SW 1271 (cell line): ENCODE measurements around the gene TCAF2.
"Not testable (repeated sequence)": the region's sequence is repeated elsewhere in the genome, so short reads cannot be mapped to it uniquely, and the experiment has no call there.

Experiments
- DNase-seq, 2 experiments: peaks; one replicate each; lab custom pipeline; 2025; lab: John Stamatoyannopoulos, UW

The TCAF2 gene

GRCh38 chr7:143620646-143621045 is at the start of gene TCAF2:
TCAF2 (plus strand) TSS chr7:143620974.
- not testable (repeated sequence) for DNase-seq

DNA sequence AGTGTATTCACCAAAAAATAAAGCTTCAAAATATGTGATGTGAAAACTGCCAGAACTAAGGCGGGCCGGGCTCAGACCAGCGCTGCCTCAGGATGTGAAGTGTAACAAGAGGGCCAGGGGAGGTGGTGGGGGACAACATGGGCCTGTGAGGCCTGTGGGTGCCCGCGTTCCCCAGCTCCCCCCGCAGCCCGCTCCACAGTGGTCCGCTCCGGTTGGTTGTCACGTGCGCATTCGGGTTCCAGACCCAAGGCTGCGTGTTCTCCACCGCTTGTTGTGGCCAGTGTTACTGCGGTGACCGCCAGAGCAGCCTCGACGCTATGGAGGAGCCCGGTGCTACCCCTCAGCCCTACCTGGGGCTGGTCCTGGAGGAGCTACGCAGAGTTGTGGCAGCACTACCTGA is 49.3 kb upstream of the TCAF2 start, which contains the start of gene CTAGE15:
TSS of gene CTAGE15 (plus strand) at position 301 of the 400 bp plus-strand sequence. CDS start at position 318, 17 bp downstream.
- DNase-seq: not testable (repeated sequence)

DNA sequence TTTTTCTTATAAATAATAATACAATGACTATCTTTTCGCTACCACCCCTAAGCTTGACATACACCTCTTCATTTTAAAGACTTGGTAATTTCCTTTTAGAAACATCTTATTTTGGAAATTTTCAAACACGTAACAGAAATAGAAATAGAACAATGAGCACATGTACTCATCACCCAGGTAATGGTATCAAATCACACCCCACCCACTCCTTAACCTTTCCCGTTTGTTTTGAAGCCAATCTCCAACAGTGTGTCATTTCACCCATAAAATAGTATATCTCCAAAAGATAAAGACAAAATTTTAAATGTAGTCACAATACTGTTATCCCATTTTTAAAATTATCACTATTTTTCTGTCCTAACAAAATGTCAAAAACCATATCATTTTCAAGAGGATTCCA is 32.6 kb upstream of the TCAF2 start:
- DNase-seq: not testable (repeated sequence)

GRCh38 chr7:143589897-143590296 is 30.9 kb upstream of the TCAF2 start:
- not testable (repeated sequence) for DNase-seq

DNA sequence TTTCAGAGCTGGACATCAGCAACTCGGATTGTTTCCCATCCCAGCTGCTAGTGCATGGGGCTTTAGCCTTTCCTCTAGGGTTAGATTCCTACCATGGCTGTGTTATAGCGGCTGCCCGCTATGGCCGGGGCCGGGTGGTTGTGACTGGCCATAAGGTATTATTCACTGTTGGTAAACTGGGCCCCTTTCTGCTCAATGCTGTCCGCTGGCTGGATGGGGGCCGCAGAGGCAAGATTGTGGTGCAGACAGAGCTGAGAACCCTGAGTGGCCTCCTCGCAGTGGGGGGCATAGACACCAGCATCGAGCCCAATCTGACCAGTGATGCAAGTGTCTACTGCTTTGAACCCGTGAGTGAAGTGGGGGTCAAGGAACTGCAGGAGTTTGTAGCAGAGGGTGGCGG is 22.7 kb upstream of the TCAF2 start:
- not testable (repeated sequence) for DNase-seq

DNA sequence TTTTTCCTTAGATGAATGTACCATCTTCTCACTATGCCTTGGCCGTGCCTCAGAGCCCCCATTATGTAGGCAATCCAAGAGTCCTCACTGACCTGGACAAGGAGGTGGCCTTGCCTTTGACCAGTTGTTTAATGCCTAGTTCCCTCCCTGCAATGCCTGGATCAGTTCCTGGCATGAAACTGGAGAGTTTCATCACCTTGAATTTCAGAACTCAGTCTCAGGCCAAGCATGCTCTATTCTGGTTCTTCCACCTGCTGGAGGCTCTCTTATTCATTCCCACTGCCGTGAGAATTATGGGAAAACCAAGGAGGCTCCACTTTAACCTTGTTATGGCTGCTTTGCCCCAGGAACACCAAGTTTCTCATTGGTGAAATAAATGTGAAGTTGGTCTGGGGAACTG is 17.2 kb upstream of the TCAF2 start:
- DNase-seq: not testable (repeated sequence)

GRCh38 chr7:143606088-143606487 is 14.7 kb upstream of the TCAF2 start:
- DNase-seq: not testable (repeated sequence)

DNA sequence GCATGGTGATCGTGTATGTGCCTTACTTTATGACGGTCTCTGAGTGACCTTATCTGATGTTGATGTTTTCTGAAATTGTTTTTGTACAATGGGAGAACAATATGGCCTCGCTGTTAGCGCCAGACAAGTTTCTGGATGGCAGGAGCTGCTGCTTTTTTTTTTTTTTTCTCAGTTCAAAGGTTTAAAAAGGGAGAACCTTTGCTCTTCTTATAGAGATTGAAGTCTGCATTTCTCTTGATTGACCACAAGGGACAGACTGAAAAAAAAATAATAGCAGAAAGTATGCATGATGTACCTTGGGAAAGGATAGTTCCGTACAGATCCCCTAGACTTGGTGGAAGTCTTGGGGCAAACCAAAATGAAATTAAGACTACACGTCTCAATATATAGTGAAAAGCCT is 5.2 kb upstream of the TCAF2 start:
- not testable (repeated sequence) for DNase-seq

GRCh38 chr7:143617204-143617603 is 3.6 kb upstream of the TCAF2 start:
- DNase-seq: not testable (repeated sequence)

DNA sequence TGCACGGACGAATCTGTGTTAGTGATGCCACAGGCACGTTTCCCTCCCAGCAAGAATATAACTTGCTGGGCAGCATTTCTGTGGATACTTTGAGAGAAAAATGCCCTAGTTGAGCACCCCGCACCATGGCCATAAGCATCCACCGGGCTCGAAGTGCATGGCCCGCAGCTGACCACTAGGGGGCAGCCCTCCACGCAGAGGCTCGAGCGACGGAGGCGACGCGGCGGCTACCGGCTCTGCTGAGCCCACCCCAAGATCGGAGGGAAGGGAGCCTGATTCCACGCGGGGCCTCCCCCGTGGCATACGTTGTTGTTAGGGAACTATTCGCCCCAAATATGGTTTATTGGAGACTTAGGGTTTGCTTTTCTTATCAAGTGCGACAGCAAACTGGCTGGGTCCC is 716 bp upstream of the TCAF2 start:
- not testable (repeated sequence) for DNase-seq

GRCh38 chr7:143621175-143621574 is 401 bp downstream of the TCAF2 start:
- not testable (repeated sequence) for DNase-seq

DNA sequence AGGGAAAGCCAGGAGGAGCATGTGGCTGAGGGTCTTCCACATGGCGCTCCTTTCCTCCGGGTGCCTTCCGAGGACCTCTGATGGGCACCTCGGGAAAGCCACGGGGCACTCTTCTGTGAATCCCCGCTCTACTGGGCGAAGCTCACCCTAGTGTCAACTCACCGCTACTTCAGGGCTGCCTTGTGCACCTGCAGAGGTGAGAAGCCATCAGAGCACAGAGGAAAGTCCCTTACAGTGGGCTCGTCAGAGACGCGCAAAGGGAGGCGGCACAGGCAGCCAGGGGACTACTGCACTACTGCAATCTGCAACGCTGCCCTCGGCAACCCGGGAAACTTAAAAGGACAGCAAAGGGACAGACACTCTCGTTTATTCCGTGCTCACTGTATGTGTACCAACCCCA is 1.4 kb downstream of the TCAF2 start:
- not testable (repeated sequence) for DNase-seq

- not testable (repeated sequence) for DNase-seq
Observed at GRCh38 chr7:143630653-143631052, 9.9 kb downstream of the TCAF2 start.

DNA sequence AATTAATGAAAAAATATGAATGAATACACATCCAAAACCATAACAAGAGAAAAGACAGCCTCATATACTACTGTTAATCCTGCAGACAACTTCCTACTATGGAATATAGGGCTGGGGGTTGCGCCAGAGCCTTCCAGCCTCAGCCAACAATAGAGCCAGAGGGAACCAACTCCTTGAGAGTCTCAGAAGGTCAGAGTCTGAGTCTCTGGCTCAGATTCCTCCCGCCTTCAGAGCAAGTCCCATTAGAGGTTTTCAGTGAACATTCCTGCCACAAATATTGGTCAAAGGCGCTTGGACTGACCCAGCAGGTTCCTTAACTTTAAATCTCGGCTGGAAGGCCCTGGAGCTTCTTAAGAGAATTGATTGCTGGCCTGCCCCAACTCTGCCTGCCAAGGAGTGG is 11.7 kb downstream of the TCAF2 start:
- not testable (repeated sequence) for DNase-seq

DNA sequence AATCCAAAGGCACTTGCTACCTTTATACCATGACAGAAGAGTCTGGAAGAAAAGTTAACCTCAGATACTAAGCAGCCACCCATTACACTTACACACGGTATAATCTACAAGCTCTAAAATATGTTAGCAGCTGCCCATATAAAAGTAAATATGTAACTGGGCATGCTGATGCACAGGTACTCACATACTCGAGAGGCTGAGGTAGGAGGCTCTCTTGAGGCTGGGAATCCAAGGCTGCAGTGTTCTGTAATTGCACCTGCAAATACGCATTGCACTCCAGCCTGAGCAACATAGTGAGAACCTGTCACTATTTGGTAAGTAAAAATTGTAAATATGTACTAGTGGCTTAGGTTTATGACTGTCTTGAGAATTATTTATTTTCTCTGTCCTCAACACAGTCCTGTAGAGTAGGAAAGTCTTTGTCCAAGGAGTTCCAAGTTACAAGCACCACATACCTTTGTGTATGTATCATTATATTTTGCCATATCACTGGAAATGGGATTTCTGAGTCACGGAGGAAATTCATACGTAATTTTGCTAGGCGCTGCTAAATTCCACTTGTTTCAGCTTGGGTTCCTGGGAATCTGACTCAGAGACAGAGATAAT is 12.3 kb downstream of the TCAF2 start:
- DNase-seq: not testable (repeated sequence)

DNA sequence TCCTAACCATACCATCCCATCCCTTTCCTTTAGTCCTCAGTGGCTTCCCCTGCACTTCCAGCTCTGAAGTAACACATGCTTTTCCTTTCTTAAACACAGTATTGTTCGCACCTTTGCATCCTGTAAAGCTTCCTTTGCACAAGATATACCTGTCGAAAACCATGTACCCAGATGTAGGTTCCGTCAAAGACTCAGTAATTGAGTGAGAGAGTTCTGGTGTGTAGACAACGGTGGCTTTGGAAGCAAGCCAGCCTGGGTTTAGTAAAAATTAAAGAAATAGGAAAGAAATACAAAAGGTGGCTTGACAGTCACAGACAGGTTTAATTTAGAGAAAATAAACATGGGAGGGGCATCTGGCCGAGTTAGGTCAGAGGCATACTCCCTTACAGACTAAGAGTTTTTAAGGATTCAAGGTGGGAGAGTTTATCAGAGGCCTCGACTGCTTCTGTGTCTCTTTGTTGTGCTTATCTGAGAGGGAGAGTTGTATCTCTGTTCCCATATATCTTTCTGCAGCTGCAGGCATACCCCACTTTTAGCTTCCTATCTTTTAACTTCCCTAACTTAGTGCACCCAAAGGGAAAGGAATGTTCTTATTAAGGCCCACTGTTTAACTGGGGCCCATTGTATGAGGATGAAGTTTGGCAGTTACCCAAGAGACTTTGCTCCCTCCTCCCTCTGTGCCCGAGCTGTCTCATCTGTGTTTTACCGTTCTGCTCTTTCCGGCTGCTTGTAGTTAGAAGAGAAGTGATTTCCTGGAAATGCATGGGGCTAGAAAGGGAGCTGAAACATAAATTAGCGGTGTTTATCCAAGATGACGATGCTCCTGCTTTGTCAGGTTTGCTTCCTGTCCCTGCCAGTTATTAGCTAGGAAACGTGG is 14.8 kb downstream of the TCAF2 start:
- not testable (repeated sequence) for DNase-seq

DNA sequence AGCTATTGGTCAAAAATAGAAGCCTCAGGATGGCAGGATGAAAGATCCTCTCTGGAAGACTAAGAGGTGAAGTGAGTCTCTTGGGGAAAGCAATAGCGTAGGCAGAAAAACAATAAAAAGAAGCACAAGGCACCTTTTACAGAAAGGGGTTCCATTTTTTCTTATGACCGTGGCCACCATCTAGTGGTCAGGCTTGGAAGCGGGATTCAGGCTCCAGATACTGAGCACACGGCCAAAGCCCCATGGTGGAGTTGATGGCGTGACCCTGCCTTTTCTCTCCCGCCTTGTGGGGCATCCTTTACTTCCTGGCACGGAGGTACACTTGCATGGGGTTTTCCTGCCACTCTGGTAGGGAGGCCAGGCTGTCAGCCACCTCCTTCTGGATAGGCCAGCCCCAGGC is 18.6 kb downstream of the TCAF2 start:
- DNase-seq: not testable (repeated sequence)

GRCh38 chr7:143640528-143641189 is 19.9 kb downstream of the TCAF2 start:
- not testable (repeated sequence) for DNase-seq

DNA sequence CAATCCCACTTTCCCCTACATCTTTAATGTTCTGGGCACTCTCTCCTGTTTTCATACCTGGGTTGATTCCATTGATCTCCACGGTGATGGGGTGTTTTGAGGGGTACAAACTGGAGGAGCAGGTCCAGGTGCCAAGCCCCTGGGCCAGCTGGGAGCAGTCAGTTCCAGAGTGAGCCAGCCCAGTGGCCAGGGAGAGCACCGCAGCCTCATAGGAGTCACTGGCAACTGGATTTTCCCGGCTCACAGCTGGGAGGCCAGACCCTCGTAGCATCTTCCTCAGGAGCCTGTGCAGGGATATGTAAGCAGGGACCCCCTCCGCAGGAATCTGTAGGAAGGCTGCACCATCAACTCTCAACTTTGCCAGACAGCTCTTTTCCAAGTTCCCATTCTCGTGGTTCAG is 25.8 kb downstream of the TCAF2 start:
- not testable (repeated sequence) for DNase-seq

- DNase-seq: not testable (repeated sequence)
Observed at GRCh38 chr7:143649902-143650301, 29.1 kb downstream of the TCAF2 start.

- DNase-seq: not testable (repeated sequence)
Observed at GRCh38 chr7:143650447-143650846, 29.7 kb downstream of the TCAF2 start.
